Neural progenitor cell (in vitro differentiated cells): ENCODE results near the gene PRR15L. TPM values are rescaled to one million over a fixed set of nuclear protein-coding genes. Genes with fewer than 3 reads are reported as not detected.

Experiments used
- DNase-seq: peaks from one replicate; pipeline ENCODE4 v3.0.0-alpha.2; 2016; ENCODE audit warnings: low spot score
- H2AFZ ChIP-seq: fragments of 200-600 bp; sonication (generic); replicated peaks from 2 replicates; pipeline ENCODE4 v1.6.1; 2016; ENCODE audit warnings: antibody characterized with exemption
- H3F3A ChIP-seq: fragments of 200-600 bp; sonication (generic); 2 replicates; pipeline ENCODE4 v1.6.1; 2016; ENCODE audit warnings: antibody characterized with exemption, low read depth
- H3K27ac ChIP-seq: fragments of 200-600 bp; sonication (generic); 2 replicates; pipeline ENCODE4 v1.5.1; 2016; ENCODE audit warnings: mild to moderate bottlenecking
- H3K27me3 ChIP-seq: fragments of 200-600 bp; sonication (generic); 2 replicates; pipeline ENCODE4 v1.6.1; 2016; ENCODE audit warnings: mild to moderate bottlenecking, moderate library complexity
- H3K36me3 ChIP-seq: fragments of 200-600 bp; sonication (generic); 2 replicates; pipeline ENCODE4 v1.5.1; 2016
- H3K4me1 ChIP-seq: fragments of 200-600 bp; sonication (generic); 2 replicates; pipeline ENCODE4 v1.6.1; 2016; ENCODE audit warnings: mixed run types
- H3K4me2 ChIP-seq: fragments of 200-600 bp; sonication (generic); 2 replicates; pipeline ENCODE4 v1.6.1; 2016
- H3K4me3 ChIP-seq: fragments of 200-600 bp; sonication (generic); 2 replicates; pipeline ENCODE4 v1.5.1; 2016
- H3K79me2 ChIP-seq: fragments of 200-600 bp; sonication (generic); 2 replicates; pipeline ENCODE4 v1.6.1; 2016; ENCODE audit warnings: low read depth
- H3K9ac ChIP-seq: fragments of 200-600 bp; sonication (generic); 2 replicates; pipeline ENCODE4 v1.6.1; 2016
- H3K9me3 ChIP-seq: fragments of 200-600 bp; sonication (generic); 2 replicates; pipeline ENCODE4 v1.5.1; 2016; ENCODE audit warnings: low read depth
- H4K20me1 ChIP-seq: fragments of 200-600 bp; sonication (generic); 2 replicates; pipeline ENCODE4 v1.6.1; 2016; ENCODE audit warnings: low read depth
- H3K27ac Mint-ChIP-seq: 3 replicates; pipeline ENCODE4 v1.8.0; 2021; ENCODE audit warnings: mixed read lengths
- H3K27me3 Mint-ChIP-seq: 2 replicates; pipeline ENCODE4 v1.8.0; 2022; ENCODE audit warnings: low read depth, mild to moderate bottlenecking, inconsistent platforms, moderate library complexity, mixed read lengths; ENCODE audit not compliant: insufficient read depth
- H3K36me3 Mint-ChIP-seq: 3 replicates; pipeline ENCODE4 v1.8.0; 2021; ENCODE audit warnings: mixed read lengths
- H3K4me1 Mint-ChIP-seq: 3 replicates; pipeline ENCODE4 v1.8.0; 2021; ENCODE audit warnings: mixed read lengths
- H3K4me3 Mint-ChIP-seq: 3 replicates; pipeline ENCODE4 v1.8.0; 2021; ENCODE audit warnings: mild to moderate bottlenecking, moderate library complexity, mixed read lengths
- H3K9me3 Mint-ChIP-seq: 3 replicates; pipeline ENCODE4 v1.8.0; 2020; ENCODE audit warnings: mixed read lengths
- CTCF ChIP-seq: fragments of 200-600 bp; sonication (generic); IDR thresholded peaks from 2 replicates; pipeline ENCODE4 v1.5.1; 2017; ENCODE audit warnings: antibody characterized with exemption, mild to moderate bottlenecking
- EZH2 ChIP-seq: fragments of 200-600 bp; sonication (generic); IDR thresholded peaks from 2 replicates; pipeline ENCODE4 v1.6.1; 2017; ENCODE audit warnings: antibody characterized with exemption, mild to moderate bottlenecking, moderate library complexity
- EZH2phosphoT487 ChIP-seq: fragments of 200-600 bp; sonication (generic); IDR thresholded peaks from 2 replicates; pipeline ENCODE4 v1.6.1; 2017; ENCODE audit warnings: antibody characterized with exemption
- total RNA-seq: library from RNA; depleted of rRNA; stranded (reverse); fragments of >200 nt; gene quantifications from 2 replicates; pipeline ENCODE4 v1.2.3, GENCODE V29; 2015; ENCODE audit warnings: low replicate concordance

Gene PRR15L
- total RNA-seq, 1 donor from 2014 or later: not detected

GRCh38 chr17:47959825-47960655, 2.4 kb upstream of the PRR15L start:
- no peaks in the 10 kb centered on the region for H4K20me1 ChIP-seq
- H3K27ac ChIP-seq: no peak overlapping the region
- no peak overlapping the region for H3K4me3 ChIP-seq
- TF ChIP-seq EZH2phosphoT487: no peak
- H3K79me2 ChIP-seq: no peaks in the 10 kb centered on the region
- H3K36me3 ChIP-seq: no peaks in the 10 kb centered on the region
- Mint-ChIP-seq H3K36me3 (no peaks in the 10 kb centered on the region), H3K9me3 (no peaks in the 10 kb centered on the region), H3K27me3 (peaks cover 10% of the 10 kb centered on the region), H3K4me3 (no peak overlapping the region), H3K4me1 (no peaks in the 10 kb centered on the region), H3K27ac (no peak overlapping the region)
- H3K27me3 ChIP-seq: peaks cover 6% of the 10 kb centered on the region
- no peak overlapping the region for H3K9ac ChIP-seq
- peaks cover 12% of the 10 kb centered on the region for H3K4me1 ChIP-seq
- H3F3A ChIP-seq: no peaks in the 10 kb centered on the region
- H3K9me3 ChIP-seq: no peaks in the 10 kb centered on the region
- DNase-seq: no peak
- H3K4me2 ChIP-seq: no peak overlapping the region
- H2AFZ ChIP-seq: no peak overlapping the region

DNA sequence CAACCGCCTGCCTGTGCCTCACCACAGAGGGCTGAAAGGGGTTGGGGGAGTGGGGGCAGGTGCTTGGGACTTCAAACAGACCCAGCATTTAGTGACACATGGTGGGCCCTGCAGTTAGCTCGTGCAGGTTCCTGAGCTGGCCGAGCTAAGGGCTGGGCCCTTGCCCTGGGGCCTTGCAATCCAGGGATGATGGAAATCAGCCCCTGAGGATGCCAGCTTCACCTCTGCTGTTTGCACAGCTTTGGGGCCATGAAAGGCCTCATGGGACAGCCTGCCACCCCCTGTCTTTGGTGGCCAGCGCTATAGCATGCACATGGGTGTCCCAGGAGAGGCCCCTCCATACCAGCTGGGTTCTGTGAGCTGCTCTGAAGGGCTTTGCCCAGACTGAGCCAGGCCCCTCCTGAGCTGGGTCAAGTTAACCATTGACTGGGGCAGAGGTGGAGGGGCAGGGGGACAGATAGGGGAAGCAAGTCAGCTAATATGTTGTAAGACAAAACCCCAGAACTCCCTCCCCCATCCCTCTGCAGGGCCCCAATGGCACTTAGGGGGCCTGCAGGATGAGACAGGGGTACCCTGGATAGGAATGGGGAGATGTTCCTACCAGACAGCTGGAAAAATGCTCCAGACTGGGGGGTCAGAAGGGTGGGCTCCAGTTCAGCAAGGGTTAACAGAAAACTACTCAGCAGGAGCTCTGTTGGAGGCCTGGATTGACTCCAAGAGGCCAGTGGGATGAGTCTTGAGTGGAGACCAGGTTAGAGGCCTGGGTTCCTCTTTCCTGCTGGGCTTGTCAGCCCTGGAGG, 692 bp downstream of the PRR15L start:
- Histone ChIP-seq H3K27ac (no peak overlapping the region), H3K36me3 (no peaks in the 10 kb centered on the region), H3K9ac (no peak overlapping the region), H3K79me2 (no peaks in the 10 kb centered on the region), H2AFZ (no peak overlapping the region), H3K4me3 (no peak overlapping the region), H3K9me3 (no peaks in the 10 kb centered on the region), H3K4me2 (peak overlapping the region; percentile 38), H3K4me1 (peaks cover 12% of the 10 kb centered on the region), H3K27me3 (peaks cover 6% of the 10 kb centered on the region), H4K20me1 (no peaks in the 10 kb centered on the region), H3F3A (no peaks in the 10 kb centered on the region)
- TF ChIP-seq EZH2phosphoT487: no peak
- TF ChIP-seq CTCF: no peak
- no peak for TF ChIP-seq EZH2
- no peak overlapping the region for H3K27ac Mint-ChIP-seq
- peaks cover 2% of the 10 kb centered on the region for H3K4me1 Mint-ChIP-seq
- H3K27me3 Mint-ChIP-seq: peaks cover 12% of the 10 kb centered on the region
- no peaks in the 10 kb centered on the region for H3K36me3 Mint-ChIP-seq
- H3K9me3 Mint-ChIP-seq: no peaks in the 10 kb centered on the region
- no peak overlapping the region for H3K4me3 Mint-ChIP-seq
- DNase-seq: no peak

DNA sequence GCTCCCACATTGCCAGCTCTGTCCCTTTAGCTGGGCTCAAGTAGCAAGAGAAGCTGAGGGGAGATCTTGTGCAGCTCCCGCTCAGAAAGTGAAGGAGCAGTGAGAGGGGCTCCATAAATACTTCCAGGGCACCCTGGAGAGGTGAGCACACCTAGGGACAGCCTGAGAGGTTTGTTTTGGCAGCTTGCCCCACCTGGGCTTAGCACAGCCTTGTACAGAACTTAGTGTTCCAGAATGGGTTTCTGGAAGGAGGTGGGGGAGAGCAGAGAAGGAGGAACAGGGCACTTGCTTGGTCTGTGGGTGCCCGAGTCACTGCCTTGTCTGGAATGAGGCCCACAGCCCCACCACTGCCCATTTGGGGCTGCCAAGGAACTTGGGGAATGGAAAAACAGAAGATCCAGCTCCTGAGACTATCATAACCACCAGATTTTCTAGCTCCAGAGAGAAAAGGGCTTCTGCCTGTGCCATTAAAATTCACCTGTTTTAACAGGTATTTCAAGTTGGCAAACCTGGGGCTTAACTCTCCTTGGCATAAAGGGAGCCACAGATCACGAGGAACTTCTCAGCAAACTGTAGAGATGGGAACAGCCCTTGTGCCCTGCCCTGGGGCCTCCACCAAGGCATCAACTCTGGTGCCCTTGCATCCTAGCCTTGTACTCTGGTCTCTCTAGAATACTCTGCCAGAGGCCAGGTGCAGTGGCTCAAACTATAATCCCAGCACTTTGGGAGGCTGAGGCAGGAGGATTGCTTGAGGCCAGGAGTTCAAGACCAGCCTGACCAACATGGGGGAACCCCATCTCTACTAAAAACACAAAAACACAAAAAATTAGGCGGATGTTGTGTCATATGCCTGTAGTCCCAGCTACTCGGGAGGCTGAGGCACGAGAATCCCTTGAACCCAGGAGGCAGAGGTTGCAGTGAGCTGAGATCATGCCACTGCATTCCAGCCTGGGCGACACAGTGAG, 1.9 kb downstream of the PRR15L start:
- H3K27me3 Mint-ChIP-seq: peaks cover 10% of the 10 kb centered on the region
- H3F3A ChIP-seq: no peaks in the 10 kb centered on the region
- no peak overlapping the region for H3K9ac ChIP-seq
- no peaks in the 10 kb centered on the region for H3K9me3 ChIP-seq
- H3K4me1 Mint-ChIP-seq: peaks cover 2% of the 10 kb centered on the region
- H3K79me2 ChIP-seq: no peaks in the 10 kb centered on the region
- H3K27me3 ChIP-seq: peaks cover 6% of the 10 kb centered on the region
- no peak overlapping the region for H3K27ac ChIP-seq
- no peaks in the 10 kb centered on the region for H4K20me1 ChIP-seq
- H3K4me3 Mint-ChIP-seq: no peak overlapping the region
- no peak overlapping the region for H3K4me3 ChIP-seq
- no peak for DNase-seq
- H2AFZ ChIP-seq: no peak overlapping the region
- H3K4me1 ChIP-seq: peaks cover 12% of the 10 kb centered on the region
- H3K9me3 Mint-ChIP-seq: no peaks in the 10 kb centered on the region
- H3K4me2 ChIP-seq: no peak overlapping the region
- H3K36me3 ChIP-seq: no peaks in the 10 kb centered on the region
- H3K27ac Mint-ChIP-seq: no peak overlapping the region
- TF ChIP-seq EZH2 (no peak), EZH2phosphoT487 (no peak), CTCF (no peak)
- no peaks in the 10 kb centered on the region for H3K36me3 Mint-ChIP-seq
